Measurements from ENCODE around the gene INSR. TPM values are rescaled to one million over a fixed set of nuclear protein-coding genes. Genes with fewer than 3 reads are reported as not detected.

Gene INSR
- total RNA-seq, 1 donor from 2014 or later, result 32.5 TPM

- Mint-ChIP-seq H3K27ac (ENCODE audit: unreplicated experiment) (peak overlapping the region; percentile 98), H3K36me3 (ENCODE audit: low read depth) (no peaks in the 10 kb centered on the region), H3K27me3 (ENCODE audit: low read depth) (no peaks in the 10 kb centered on the region), H3K4me1 (ENCODE audit: low read depth) (peaks cover 24% of the 10 kb centered on the region), H3K9me3 (ENCODE audit: low read depth) (no peaks in the 10 kb centered on the region), H3K4me3 (ENCODE audit: unreplicated experiment) (peak overlapping the region; percentile 80)
- peak; percentile 98 for DNase-seq (ENCODE audit: low spot score)
- no peak for TF ChIP-seq CTCF (IDR thresholded peaks at IDR 0.05)
Observed at GRCh38 chr19:7197119-7197759, 97.0 kb downstream of the INSR start.

GRCh38 chr19:7196763-7197118, 97.5 kb downstream of the INSR start:
- peaks cover 24% of the 10 kb centered on the region for H3K4me1 Mint-ChIP-seq (ENCODE audit: low read depth)
- TF ChIP-seq CTCF (IDR thresholded peaks at IDR 0.05), result no peak
- no peaks in the 10 kb centered on the region for H3K36me3 Mint-ChIP-seq (ENCODE audit: low read depth)
- H3K9me3 Mint-ChIP-seq (ENCODE audit: low read depth), result no peaks in the 10 kb centered on the region
- no peak for DNase-seq (ENCODE audit: low spot score)
- no peaks in the 10 kb centered on the region for H3K27me3 Mint-ChIP-seq (ENCODE audit: low read depth)
- H3K27ac Mint-ChIP-seq (ENCODE audit: unreplicated experiment), result peak overlapping the region; percentile 98
- peak overlapping the region; percentile 80 for H3K4me3 Mint-ChIP-seq (ENCODE audit: unreplicated experiment)

GRCh38 chr19:7195046-7195445, 99.2 kb downstream of the INSR start:
- H3K27me3 Mint-ChIP-seq (ENCODE audit: low read depth), result no peaks in the 10 kb centered on the region
- no peak for DNase-seq (ENCODE audit: low spot score)
- peaks cover 23% of the 10 kb centered on the region for H3K4me1 Mint-ChIP-seq (ENCODE audit: low read depth)
- no peaks in the 10 kb centered on the region for H3K9me3 Mint-ChIP-seq (ENCODE audit: low read depth)
- H3K36me3 Mint-ChIP-seq (ENCODE audit: low read depth), result no peaks in the 10 kb centered on the region
- no peak for TF ChIP-seq CTCF (IDR thresholded peaks at IDR 0.05)
- H3K27ac Mint-ChIP-seq (ENCODE audit: unreplicated experiment), result no peak overlapping the region
- no peak overlapping the region for H3K4me3 Mint-ChIP-seq (ENCODE audit: unreplicated experiment)

- H3K4me1 Mint-ChIP-seq (ENCODE audit: low read depth), result peaks cover 18% of the 10 kb centered on the region
- H3K27me3 Mint-ChIP-seq (ENCODE audit: low read depth), result no peaks in the 10 kb centered on the region
- DNase-seq (ENCODE audit: low spot score), result no peak
- H3K36me3 Mint-ChIP-seq (ENCODE audit: low read depth), result no peaks in the 10 kb centered on the region
- H3K9me3 Mint-ChIP-seq (ENCODE audit: low read depth), result no peaks in the 10 kb centered on the region
- H3K4me3 Mint-ChIP-seq (ENCODE audit: unreplicated experiment), result no peak overlapping the region
- TF ChIP-seq CTCF (IDR thresholded peaks at IDR 0.05), result no peak
- H3K27ac Mint-ChIP-seq (ENCODE audit: unreplicated experiment), result no peak overlapping the region
Observed at GRCh38 chr19:7194566-7194965, 99.6 kb downstream of the INSR start.

- no peaks in the 10 kb centered on the region for H3K36me3 Mint-ChIP-seq (ENCODE audit: low read depth)
- H3K4me3 Mint-ChIP-seq (ENCODE audit: unreplicated experiment), result no peak overlapping the region
- H3K9me3 Mint-ChIP-seq (ENCODE audit: low read depth), result no peaks in the 10 kb centered on the region
- DNase-seq (ENCODE audit: low spot score), result no peak
- H3K27ac Mint-ChIP-seq (ENCODE audit: unreplicated experiment), result no peak overlapping the region
- TF ChIP-seq CTCF (IDR thresholded peaks at IDR 0.05), result no peak
- peaks cover 4% of the 10 kb centered on the region for H3K4me1 Mint-ChIP-seq (ENCODE audit: low read depth)
- H3K27me3 Mint-ChIP-seq (ENCODE audit: low read depth), result no peaks in the 10 kb centered on the region
Observed at GRCh38 chr19:7191946-7192691, 102.1 kb downstream of the INSR start.
